HG02981 (cell line): Measurements from ENCODE around the gene NXT2.
"Not testable (repeated sequence)": the region's sequence is repeated elsewhere in the genome, so short reads cannot be mapped to it uniquely, and the experiment has no call there.

ENCODE experiments used
- ATAC-seq: cut with Tn5 transposase; IDR thresholded peaks from one replicate; pipeline ENCODE4 v1.9.1; 2021; ENCODE audit warnings: mild to moderate bottlenecking, moderate library complexity; ENCODE audit not compliant: unreplicated experiment

NXT2 gene

GRCh38 chrX:109536439-109537323, at the start of gene NXT2:
Gene NXT2, plus strand, starts transcription at chrX:109536844. Its CDS starts 163 bp downstream, at chrX:109537007.
- ATAC-seq = peak; percentile 94

- ATAC-seq = peak; percentile 53
These were observed 49.0 kb upstream of the NXT2 start for GRCh38 chrX:109487640-109488039.

GRCh38 chrX:109489174-109489573, 47.5 kb upstream of the NXT2 start:
- no peak for ATAC-seq

GRCh38 chrX:109498434-109498833, 38.2 kb upstream of the NXT2 start:
- ATAC-seq = no peak

- no peak for ATAC-seq
These were observed 35.5 kb upstream of the NXT2 start for GRCh38 chrX:109501176-109501575.

GRCh38 chrX:109508915-109509314, 27.7 kb upstream of the NXT2 start:
- no peak for ATAC-seq

GRCh38 chrX:109511113-109511512, 25.5 kb upstream of the NXT2 start:
- no peak for ATAC-seq

- no peak for ATAC-seq
These were observed 17.6 kb upstream of the NXT2 start for GRCh38 chrX:109519001-109519400.

GRCh38 chrX:109533005-109533404, 3.6 kb upstream of the NXT2 start:
- ATAC-seq = no peak

GRCh38 chrX:109533631-109534030, 3.0 kb upstream of the NXT2 start:
- ATAC-seq = no peak

GRCh38 chrX:109534933-109535332, 1.7 kb upstream of the NXT2 start:
- no peak for ATAC-seq

GRCh38 chrX:109535578-109535977, 1.1 kb upstream of the NXT2 start:
- ATAC-seq = no peak

GRCh38 chrX:109537324-109537665, 651 bp downstream of the NXT2 start:
- no peak for ATAC-seq

GRCh38 chrX:109539007-109539406, 2.4 kb downstream of the NXT2 start:
- ATAC-seq = not testable (repeated sequence)

- no peak for ATAC-seq
These were observed 17.2 kb downstream of the NXT2 start for GRCh38 chrX:109553862-109554261.

- ATAC-seq = not testable (repeated sequence)
These were observed 39.4 kb downstream of the NXT2 start for GRCh38 chrX:109576083-109576482.

- no peak for ATAC-seq
These were observed 40.4 kb downstream of the NXT2 start for GRCh38 chrX:109577055-109577454.

GRCh38 chrX:109578916-109579315, 42.3 kb downstream of the NXT2 start:
- ATAC-seq = no peak

GRCh38 chrX:109585488-109585887, 48.8 kb downstream of the NXT2 start:
- ATAC-seq = no peak

- no peak for ATAC-seq
These were observed 53.5 kb downstream of the NXT2 start for GRCh38 chrX:109590176-109590575.
